HG02588 (cell line): Measurements from ENCODE around the gene CMSS1.
A peak's percentile ranks its signal among the peaks of the same experiment; 100 is the strongest.

Experiments
- ATAC-seq: cut with Tn5 transposase; IDR thresholded peaks from one replicate; pipeline ENCODE4 v1.9.1; 2021; ENCODE audit warnings: mild to moderate bottlenecking, moderate library complexity; ENCODE audit not compliant: unreplicated experiment

CMSS1 gene

GRCh38 chr3:100123112-100123511 is 305.4 kb downstream of the CMSS1 start:
- no peak for ATAC-seq

- ATAC-seq, result no peak
Measured at GRCh38 chr3:100124201-100124761, 306.6 kb downstream of the CMSS1 start.

- no peak for ATAC-seq
Measured at GRCh38 chr3:100125161-100125938, 307.7 kb downstream of the CMSS1 start.

- ATAC-seq, result no peak
Measured at GRCh38 chr3:100127792-100128191, 310.1 kb downstream of the CMSS1 start.

GRCh38 chr3:100128565-100128964 is 310.9 kb downstream of the CMSS1 start:
- no peak for ATAC-seq

DNA sequence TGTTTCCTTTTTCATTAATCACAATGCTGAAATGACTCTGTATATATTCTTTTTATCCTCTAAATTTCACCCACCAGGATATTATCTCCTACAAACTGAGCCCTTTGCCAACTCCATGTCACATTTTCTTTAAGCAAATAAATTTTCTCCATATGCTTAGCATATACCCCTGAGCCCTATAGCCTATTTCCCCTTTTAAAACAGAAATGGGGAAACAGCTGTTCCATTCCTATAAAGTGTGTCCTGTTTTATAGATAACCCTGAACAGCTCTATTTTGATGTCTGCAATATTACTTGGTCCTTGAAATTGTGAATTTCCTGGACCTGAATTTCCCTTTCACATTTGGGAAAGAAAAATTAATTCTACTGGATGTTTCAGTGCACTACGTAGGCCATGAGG is 312.3 kb downstream of the CMSS1 start:
- no peak for ATAC-seq

- no peak for ATAC-seq
Measured at GRCh38 chr3:100131241-100131640, 313.6 kb downstream of the CMSS1 start.

DNA sequence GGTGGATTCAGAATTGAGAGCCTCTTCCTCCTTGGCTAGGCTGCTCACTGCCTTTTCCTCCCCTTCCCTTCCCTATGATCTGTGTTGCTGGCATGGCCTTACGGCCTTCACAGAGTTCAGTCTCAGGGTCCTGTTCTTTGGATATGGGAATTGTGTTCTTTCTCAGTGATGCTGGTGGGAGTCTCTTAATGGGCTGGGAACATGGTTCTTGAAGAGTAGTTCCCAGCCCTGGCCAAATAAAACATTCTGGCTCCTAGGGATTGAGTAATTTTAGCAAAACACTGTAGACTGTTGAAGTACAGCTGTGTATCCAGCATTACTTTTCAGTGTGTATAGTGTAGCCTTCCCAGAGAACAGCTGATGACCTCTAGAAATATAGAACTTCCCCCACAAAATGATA is 319.3 kb downstream of the CMSS1 start:
- no peak for ATAC-seq

DNA sequence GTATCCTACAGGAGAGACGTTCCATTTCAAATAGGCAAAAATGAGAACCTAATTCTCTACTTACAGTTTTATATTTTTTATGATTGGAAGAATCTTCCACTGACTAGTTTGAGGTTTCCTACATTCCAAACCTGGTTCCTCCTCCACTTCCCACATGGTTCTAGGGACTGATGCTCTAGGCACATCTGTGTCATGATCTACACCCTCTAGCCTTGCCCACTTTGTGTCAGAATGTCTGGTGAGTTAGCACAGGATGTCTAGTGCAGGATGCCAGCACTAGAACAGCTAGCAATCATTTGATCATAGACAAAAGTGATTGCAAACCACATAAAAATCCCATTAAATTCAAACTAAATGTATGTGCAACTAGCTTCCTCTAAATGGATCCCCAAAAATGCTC is 323.3 kb downstream of the CMSS1 start:
- ATAC-seq, result no peak

GRCh38 chr3:100141586-100141985 is 323.9 kb downstream of the CMSS1 start:
- no peak for ATAC-seq

GRCh38 chr3:100144255-100144866 is 326.7 kb downstream of the CMSS1 start:
- ATAC-seq, result peak; percentile 79

DNA sequence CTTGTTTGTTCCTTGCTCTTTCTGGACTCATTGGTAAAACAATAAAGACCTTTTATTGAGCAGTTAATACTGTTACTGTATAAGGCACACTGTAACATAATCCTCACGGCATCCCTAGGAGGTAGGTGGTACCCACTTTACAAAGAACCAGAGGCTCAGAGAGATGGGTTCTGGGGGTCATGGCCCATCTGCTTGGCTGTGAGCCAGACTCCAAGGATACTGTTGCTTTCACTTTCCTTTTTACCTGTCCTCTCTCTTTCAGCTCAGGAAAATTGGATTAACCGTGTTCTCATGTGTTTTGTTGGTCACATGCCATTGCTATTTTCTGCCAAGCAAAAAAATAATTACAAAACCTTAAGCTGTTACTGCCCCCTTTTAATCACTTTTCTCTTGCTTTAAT is 331.5 kb downstream of the CMSS1 start:
- ATAC-seq, result no peak

DNA sequence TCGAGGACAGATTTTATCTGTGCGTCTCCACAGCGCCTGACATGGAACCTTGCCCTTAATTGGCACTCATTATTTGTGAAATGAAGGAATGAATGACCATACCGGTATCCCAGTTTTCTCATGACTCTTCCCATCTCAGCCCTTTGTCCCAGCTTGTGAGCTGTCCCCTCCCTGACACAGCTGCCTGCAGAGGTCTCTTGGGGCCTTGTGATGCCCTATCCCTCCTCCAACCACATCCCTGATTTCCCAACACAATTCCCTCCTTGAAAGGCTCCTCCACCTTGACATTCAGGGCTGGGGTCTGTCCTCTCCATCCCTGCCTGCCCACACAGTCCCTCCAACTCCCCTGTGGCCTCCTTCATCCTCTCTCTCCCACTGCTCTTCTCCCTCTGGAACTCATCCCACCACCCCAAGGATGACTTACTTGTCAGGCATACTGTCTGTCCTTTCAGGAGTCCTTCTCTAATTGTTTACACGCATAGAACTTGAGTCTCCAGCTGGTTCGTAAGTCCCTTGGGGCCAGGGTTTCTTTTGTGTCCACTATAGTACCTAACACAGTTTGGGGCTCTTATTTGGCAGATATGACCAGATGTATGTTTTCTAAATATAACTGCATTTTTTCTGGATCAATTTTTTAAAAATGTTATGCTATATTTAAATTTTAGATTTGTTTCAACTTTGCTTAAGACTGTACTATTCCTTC is 332.2 kb downstream of the CMSS1 start:
- ATAC-seq, result no peak

DNA sequence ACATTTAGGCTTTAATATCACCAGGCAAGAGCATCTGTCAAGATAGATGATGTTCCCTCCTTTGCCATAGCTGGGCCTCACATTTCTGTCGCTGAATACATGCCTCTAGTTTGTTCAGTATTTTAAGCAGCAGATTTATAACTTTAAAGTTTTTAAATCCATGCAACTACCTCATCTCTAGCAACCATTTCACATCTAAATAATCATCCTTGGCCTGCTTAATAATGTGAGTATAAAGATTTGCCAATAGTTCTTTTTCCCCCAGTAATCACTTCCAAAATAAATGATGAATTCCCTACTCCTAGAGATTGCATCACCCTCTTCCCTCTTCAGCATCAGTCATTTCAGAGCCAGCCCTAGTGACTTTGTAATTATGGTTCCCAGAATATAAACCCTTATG is 332.8 kb downstream of the CMSS1 start:
- no peak for ATAC-seq

- ATAC-seq, result no peak
Measured at GRCh38 chr3:100151024-100151707, 333.5 kb downstream of the CMSS1 start.

DNA sequence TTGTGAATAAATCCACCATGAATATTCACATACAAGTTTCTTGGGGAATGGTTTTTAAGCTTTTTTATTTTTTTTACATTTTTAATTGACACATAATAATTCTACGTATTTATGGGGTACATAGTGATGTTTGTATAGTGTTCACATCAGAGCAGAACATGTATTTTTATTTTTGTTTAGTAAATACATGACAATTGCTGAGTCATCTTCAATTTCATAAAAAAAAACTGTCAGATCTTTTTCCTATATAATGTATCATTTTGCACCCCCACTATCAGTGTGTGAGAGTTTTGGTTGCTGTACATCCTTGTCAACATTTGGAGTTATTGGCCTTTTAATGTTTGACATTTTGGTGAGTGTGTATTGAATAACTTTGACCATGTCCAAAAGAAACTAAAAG is 336.5 kb downstream of the CMSS1 start:
- ATAC-seq, result no peak

GRCh38 chr3:100155128-100155527 is 337.5 kb downstream of the CMSS1 start:
- no peak for ATAC-seq

DNA sequence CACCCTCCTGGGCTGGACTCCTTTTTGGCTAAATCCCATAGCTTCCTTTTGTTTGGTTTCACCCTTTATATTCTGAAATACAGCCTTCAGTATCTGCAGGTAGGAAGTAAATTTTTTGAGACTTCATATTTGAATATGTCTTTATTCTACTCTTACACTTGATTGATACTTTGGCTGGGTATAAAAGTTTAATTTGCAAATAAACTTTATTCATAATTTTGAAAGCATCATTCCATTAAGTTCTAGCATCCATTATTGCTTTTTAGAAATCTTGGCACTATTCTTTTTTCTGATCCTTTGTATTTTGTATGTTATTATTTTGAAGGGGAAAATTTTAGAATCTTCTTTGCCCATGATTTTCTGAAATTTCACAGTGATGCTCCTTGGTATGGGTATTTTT is 337.9 kb downstream of the CMSS1 start:
- ATAC-seq, result no peak

GRCh38 chr3:100157685-100158084 is 340.0 kb downstream of the CMSS1 start:
- no peak for ATAC-seq

GRCh38 chr3:100158918-100159330 is 341.3 kb downstream of the CMSS1 start:
- ATAC-seq, result no peak
